Uterus (tissue), 2 donors: ENCODE measurements around the gene C7orf57.
"Not testable (repeated sequence)": the region's sequence is repeated elsewhere in the genome, so short reads cannot be mapped to it uniquely, and the experiment has no call there.

ENCODE experiments used
- POLR2A ChIP-seq, 2 donors: fragments of 450-650 bp; IDR thresholded peaks; one replicate each; pipeline ENCODE4 v1.6.1; 2016; ENCODE audit warnings: antibody characterized with exemption in 2 of 2, mild to moderate bottlenecking in 1 of 2, moderate library complexity in 1 of 2
- TF ChIP-seq, protein P1 (sequence below), 4 experiments: fragments of 200-600 bp in 2 of 4; fragments of 450-650 bp in 2 of 4; sonication (generic) in 2 of 4; IDR thresholded peaks; one replicate each; pipeline ENCODE4 v1.5.1; 2016 to 2019; ENCODE audit warnings: antibody characterized with exemption in 4 of 4, mild to moderate bottlenecking in 2 of 4, moderate library complexity in 1 of 4

DNA sequence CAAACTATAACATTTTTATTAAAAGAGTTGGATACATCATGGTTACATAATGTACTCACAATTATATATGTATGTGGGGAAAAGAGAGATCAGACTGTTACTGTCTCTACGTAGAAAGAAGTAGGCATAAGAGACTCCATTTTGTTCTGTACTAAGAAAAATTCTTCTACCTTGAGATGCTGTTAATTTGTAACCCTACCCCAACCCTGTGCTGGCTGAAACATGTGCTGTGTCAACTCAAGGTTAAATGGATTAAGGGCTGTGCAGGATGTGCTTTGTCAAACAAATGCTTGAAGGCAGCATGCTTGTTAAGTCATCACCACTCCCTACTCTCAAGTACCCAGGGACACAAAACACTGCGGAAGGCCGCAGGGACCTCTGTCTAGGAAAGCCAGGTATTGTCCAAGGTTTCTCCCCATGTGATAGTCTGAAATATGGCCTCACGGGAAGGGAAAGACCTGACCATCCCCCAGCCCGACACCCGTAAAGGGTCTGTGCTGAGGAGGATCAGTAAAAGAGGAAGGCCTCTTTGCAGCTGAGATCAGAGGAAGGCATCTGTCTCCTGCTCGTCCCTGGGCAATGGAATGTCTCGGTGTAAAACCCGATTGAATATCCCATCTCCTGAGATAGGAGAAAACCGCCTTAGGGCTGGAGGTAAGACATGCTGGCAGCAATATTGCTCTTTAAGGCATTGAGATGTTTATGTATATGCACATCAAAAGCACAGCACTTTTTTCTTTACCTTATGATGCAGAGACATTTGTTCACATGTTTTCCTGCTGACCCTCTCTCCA lies 45.5 kb upstream of the C7orf57 start:
- TF ChIP-seq POLR2A (IDR thresholded peaks at IDR 0.05) = not testable (repeated sequence)
- TF ChIP-seq, protein P1, sequence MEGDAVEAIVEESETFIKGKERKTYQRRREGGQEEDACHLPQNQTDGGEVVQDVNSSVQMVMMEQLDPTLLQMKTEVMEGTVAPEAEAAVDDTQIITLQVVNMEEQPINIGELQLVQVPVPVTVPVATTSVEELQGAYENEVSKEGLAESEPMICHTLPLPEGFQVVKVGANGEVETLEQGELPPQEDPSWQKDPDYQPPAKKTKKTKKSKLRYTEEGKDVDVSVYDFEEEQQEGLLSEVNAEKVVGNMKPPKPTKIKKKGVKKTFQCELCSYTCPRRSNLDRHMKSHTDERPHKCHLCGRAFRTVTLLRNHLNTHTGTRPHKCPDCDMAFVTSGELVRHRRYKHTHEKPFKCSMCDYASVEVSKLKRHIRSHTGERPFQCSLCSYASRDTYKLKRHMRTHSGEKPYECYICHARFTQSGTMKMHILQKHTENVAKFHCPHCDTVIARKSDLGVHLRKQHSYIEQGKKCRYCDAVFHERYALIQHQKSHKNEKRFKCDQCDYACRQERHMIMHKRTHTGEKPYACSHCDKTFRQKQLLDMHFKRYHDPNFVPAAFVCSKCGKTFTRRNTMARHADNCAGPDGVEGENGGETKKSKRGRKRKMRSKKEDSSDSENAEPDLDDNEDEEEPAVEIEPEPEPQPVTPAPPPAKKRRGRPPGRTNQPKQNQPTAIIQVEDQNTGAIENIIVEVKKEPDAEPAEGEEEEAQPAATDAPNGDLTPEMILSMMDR (IDR thresholded peaks at IDR 0.05) = not testable (repeated sequence)
